ENCODE measurements around the gene CST6.

The CST6 gene, protein sequence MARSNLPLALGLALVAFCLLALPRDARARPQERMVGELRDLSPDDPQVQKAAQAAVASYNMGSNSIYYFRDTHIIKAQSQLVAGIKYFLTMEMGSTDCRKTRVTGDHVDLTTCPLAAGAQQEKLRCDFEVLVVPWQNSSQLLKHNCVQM

DNA sequence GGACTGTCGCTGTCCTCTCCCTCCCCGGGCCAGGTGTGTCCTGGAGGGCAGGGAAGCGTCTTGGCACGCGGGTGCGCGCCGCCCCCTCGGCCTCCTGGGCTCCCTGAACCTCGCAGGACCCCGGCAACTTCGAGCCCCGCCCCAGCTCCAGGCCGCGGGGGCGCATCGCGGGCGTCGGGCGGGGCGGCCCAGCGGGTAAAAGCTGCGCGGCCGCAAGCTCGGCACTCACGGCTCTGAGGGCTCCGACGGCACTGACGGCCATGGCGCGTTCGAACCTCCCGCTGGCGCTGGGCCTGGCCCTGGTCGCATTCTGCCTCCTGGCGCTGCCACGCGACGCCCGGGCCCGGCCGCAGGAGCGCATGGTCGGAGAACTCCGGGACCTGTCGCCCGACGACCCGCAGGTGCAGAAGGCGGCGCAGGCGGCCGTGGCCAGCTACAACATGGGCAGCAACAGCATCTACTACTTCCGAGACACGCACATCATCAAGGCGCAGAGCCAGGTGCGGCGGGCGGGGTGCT, at the start of gene CST6:
TSS of gene CST6 (plus strand) at position 224 of the 519 bp plus-strand sequence. CDS start at position 261, 37 bp downstream.
- DNase-seq = no peak

DNA sequence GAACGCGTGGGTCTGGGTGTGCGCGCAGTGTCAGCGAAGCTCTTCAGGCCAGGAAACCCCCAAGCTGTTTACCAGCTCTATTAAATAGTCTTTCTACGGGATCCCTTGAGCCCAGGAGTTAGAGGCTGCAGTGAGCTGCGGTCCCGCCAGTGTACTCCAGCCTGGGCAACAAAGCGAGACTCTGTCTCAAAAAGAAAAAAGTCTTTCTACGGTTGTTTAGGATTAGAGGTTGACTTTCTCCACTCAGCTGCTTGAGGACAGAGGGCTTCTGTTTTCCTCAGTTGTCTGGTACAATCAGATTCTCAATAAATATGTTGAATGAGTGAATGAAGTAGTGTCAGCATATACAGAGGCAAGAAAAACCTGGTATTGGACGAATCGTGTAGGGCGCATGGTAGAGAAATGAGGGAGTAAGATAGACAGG, 49.7 kb upstream of the CST6 start:
- no peak for DNase-seq

DNA sequence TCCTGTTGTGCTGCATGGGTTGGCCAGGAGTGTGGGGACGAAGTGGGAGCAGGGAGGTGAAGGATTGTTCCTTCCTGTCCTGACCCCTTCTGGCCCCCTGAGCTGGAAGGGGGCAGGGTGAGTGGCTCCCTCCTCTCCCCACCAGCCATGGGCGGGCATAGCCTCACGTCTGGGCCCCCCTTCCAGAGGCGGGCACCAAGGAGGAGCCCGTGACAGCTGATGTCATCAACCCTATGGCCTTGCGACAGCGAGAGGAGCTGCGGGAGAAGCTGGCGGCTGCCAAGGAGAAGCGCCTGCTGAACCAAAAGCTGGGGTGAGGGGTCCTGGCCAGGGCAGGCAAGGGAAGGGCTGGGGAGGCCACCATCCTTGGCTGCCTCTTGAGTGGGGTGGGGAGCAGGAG, 46.9 kb upstream of the CST6 start:
- DNase-seq = no peak

DNA sequence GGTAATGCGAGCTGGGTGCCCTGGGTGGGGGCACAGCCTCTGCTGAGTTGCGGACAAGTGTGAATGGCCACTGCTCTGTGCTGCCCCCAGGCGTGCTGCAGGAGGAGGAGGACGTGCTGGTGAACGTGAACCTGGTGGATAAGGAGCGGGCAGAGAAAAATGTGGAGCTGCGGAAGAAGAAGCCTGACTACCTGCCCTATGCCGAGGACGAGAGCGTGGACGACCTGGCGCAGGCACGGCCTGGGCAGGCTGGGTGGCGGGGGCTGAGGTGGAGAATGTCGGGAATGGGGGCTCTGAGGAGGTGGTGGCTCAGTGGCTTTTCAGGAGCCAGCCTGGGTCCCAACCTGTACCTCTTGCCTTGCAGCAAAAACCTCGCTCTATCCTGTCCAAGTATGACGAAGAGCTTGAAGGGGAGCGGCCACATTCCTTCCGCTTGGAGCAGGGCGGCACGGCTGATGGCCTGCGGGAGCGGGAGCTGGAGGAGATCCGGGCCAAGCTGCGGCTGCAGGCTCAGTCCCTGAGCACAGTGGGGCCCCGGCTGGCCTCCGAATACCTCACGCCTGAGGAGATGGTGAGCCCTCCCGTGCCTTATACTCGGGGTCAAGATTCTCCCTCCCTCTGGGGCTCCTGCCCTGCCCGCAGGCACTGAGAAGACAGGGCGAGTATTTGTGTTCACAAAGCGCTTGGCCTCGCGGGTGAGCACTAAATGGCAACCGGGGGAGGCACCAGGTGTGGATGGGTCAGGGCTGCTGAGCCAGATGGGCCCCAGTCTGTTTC, 45.6 kb upstream of the CST6 start:
- no peak for DNase-seq

DNA sequence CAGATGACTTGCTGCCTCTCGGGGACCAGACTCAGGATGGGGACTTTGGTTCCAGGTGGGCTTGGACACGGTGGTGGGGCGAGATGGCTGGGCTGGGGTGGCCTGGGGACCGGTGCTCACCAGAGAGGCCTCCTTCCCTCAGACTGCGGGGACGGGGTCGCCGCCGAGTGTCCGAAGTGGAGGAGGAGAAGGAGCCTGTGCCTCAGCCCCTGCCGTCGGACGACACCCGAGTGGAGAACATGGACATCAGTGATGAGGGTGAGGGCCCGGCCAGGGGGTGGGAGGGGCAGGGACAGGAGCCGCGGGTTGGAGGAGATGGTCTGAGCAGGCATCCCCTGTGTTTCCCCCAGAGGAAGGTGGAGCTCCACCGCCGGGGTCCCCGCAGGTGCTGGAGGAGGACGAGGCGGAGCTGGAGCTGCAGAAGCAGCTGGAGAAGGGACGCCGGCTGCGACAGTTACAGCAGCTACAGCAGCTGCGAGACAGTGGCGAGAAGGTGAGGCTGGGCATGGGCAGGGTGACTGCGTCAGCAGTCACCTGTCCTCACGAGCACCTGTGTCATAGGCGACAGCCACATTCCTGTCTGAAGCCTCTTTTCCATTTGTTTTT, 44.4 kb upstream of the CST6 start:
- DNase-seq = no peak

DNA sequence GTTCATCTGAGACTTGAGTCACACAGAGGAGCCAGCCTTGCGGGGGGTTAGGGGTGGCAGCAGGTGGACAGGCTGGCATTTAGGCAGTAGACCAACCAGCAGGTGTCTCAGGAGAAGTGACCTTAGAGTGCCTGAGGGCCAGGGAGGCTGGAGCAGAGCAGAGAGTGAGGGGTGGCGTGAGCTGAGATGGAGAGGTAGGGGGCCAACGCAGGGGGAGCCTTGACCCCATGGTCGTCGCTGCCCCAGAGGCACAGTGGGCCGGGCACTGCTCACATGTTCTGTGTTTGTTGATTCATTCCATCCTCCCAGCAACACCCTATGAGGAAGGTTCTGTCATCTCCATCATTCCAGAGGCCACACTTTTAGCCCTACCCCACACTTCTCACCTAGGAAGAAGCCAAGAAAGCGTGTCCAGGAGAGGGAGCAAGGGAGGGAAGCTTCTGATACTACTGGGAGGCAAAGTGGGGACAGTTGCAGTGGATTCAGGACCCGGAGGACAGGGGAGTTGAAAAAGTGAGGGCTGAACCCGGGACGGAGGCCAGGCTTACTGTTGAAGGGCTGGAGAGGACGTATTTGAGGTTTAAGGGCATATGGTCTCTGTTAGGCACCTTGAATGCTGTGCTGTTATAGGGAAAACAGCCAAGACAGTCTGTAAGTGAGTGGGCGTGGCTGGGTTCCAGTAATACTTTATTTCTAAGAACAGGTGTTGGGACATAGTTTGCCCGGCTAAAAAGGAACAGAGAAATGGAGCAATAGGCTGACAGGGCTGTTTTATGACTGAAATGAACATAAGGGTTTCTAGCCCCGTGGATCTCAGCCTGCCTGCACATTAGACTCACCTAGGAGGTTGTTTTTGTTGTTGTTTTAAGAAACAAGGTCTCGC, 43.0 kb upstream of the CST6 start:
- no peak for DNase-seq

DNA sequence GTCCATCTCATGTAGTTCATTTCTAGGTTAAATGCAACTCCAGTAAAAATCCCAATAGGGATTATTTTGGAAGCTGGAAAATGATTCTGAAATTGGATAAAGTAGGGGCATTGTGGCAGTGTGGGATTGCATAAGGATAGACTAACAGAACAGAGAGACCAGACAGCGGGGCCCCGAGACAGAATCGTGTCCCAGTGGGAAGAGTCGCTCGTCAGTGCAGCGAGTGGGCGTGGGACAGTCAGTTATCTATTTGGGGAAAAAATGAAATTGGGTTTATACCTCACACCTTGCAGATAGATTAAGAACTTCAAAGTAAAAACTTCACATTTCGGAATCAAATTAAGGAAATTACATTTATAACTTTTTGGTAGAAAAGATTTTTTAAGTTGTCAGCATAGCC, 39.7 kb upstream of the CST6 start:
- no peak for DNase-seq

DNA sequence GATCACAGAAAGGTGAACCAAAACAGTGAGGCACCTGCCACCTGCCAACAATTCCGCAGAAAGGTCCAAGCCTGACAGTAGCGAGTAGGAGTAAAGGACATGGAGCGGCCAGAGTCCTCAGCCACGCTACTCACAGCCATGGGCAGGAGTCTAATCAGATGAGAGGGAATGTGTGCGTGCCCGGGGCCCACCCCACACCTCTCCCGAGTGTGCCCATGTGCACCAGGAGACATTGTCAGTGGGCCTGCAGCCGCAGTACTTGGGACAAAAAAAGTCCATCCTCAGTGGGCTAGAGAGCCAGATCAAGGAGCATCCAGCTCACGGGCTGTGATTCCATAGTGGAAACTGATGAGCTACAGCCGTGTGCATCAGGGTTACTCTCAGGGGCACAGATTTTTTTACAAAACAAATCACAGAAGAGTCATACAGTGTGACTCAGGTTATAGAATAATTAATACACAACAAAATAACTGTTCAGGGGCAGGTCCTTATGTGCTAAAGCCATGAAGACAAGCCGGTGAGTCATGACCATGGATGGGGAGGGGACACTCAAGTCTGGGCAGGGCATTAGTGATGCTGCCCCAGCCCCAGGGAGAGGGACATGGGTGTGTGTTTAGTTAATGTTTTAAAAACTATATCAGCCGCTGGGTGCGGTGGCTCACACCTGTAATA, 38.2 kb upstream of the CST6 start:
- peak; percentile 55 for DNase-seq

DNA sequence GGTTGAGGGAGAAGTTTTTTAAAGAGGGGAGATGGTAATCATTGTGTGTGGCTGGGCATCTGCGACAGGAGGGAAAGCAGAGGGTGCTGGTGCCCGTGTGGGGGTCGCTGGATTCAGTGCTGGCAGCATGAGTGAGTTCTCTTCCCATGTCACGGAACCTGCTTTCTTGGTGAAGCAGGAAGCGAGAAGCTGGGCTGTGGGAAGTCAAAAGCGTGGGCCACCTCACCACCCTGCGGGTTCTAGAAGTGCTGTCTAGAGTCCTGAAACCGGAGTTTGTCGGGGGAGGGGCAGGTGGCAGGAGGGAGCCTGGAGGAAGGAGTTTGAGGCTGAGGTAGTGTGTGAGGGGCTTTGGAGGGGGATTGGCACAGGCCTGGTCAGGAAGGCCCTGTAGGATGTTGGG, 36.0 kb upstream of the CST6 start:
- no peak for DNase-seq

DNA sequence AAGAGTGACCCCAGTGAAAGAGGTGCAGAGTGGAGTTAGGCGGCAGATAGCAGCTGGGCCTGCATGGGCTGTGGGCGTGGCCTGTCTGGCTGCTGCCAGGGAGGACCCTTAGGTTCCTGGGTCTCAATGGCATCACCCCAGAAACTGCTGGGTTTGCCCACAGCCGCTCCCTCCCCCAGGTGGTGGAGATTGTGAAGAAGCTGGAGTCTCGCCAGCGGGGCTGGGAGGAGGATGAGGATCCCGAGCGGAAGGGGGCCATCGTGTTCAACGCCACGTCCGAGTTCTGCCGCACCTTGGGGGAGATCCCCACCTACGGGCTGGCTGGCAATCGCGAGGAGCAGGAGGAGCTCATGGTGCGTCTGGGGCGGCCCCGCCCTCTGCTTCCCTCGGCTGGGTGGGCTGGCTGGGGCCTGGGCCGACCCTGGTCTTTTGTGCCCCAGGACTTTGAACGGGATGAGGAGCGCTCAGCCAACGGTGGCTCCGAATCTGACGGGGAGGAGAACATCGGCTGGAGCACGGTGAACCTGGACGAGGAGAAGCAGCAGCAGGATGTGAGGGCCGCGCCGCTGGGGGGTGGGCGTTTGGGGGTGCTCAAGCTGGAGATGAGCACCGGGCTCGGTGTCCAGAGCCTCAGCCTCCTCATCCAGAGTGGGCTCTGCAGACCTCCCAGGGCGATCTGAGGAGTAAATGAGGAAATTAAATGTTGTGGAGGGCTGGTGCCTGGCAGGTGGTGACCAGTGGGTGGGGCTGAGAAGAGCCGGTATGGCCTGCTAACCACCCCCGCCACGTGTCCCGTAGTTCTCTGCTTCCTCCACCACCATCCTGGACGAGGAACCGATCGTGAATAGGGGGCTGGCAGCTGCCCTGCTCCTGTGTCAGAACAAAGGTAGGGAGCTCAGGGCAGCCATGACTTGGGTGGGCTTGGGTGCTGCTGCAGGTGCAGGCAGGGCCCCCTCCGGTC, 35.3 kb upstream of the CST6 start:
- no peak for DNase-seq

DNA sequence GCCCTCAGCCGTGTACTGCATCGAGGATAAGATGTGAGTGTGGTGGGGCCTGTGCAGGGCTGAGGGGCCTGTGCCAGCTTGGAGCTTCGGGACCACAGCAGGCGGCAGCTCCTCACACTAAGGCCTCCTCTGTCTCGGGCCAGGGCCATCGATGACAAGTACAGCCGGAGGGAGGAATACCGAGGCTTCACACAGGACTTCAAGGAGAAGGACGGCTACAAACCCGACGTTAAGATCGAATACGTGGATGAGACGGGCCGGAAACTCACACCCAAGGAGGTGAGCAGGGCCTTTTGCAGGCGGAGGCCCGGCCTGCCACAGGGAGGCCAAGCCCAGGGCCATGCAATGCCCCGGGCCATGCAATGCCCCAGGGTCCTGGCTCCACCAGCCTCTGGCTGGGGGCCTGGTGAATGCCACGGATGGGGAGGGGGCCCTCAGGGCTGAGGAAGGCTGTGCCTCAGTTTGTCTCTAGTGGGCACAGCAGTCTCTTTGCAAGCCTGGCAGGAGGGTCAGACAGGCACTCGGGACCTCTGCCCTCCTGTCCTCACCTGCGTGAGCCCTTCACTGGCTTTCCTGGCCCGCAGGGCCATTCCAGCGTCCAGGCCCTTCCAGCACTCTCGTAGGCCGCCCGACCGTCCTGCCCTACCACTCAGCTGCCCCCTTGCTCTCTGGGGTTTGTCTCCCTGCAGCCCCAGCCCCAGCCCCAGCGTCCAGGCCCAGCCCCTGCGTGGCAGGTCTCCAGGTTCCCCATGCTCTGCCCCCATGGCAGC, 34.0 kb upstream of the CST6 start:
- no peak for DNase-seq

DNA sequence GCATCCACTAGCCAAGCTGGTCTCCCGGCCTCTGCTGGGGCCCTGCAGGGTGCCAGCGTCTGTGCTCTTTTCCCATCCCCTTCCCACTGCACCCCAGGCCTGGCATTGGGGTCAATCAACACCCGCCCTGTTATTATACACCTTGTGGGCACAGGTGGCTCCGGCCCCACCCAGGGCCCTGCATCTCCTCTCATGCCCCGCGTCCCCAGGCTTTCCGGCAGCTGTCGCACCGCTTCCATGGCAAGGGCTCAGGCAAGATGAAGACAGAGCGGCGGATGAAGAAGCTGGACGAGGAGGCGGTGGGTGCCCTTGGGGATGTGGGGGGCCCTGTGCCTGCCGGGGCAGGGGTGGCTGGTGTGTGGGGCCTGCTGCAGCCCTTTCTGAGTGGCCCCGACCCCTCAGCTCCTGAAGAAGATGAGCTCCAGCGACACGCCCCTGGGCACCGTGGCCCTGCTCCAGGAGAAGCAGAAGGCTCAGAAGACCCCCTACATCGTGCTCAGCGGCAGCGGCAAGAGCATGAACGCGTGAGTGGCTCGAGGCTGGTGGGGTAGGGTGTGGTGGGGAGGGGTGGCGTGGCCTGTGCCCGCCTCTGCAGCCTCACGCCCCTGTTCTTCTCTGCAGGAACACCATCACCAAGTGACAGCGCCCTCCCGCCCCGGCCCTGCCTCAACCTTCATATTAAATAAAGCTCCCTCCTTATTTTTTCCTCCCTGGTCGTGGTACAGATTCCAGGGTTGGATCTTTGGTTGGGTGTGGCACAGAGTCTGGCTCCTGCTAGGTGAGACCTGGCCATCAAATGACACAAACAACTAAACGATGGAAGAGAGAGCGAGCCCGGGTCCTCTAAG, 33.2 kb upstream of the CST6 start:
- no peak for DNase-seq

DNA sequence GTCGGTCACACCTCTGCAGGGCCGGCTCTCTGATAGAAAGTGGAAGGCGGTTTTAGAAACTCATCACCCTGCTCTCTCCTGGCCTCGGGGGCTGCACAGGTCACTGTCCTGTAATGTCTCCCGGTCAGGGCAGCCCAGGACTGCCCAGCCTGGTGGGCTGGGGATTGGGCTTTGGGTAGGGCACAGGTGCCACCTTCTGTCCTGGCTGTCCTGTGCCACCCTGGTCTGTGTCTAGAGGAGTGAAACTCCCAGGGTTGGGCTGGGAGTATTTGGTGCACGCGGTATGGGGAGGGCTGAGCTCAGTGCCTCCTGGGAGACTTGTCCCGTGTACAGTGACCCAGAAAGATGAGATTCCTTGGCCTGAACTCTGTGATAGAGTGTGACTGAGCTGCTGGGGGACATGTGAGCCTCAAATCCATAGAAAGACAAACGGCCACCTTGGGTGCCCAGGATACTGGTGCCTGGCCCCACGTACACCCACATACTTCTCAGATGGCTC, 32.5 kb upstream of the CST6 start:
- DNase-seq = no peak

DNA sequence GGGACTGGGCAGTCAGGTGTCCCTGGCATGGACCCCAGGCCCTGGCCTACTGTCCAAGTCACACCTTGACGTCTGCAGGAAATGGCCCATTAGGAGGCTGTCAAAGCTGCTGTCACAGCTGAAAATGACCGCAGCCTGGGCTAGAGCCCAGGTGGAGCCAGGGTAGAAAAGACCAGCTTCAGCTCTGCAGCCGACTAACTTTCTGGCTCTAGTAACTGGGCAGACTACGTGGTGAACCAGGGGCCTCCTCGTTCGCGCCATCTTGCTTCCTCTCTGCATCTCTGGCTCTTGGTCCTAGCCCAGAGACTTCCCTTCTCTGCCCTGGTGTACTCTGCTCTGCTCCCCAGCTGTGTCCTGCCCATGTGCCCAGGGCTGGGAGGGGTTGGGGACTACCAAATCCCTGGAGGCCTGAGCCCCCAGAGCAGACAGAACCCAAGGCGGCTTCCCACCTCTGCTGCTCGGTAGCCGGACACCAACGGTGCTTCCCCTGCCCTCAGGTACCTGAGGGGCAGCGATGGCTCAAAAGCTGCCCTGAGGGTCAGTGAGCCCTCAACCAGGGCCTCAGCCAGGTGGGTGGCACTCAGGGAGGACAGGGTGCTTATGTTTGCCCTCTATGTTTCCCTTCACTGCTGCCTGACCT, 30.6 kb upstream of the CST6 start:
- no peak for DNase-seq

DNA sequence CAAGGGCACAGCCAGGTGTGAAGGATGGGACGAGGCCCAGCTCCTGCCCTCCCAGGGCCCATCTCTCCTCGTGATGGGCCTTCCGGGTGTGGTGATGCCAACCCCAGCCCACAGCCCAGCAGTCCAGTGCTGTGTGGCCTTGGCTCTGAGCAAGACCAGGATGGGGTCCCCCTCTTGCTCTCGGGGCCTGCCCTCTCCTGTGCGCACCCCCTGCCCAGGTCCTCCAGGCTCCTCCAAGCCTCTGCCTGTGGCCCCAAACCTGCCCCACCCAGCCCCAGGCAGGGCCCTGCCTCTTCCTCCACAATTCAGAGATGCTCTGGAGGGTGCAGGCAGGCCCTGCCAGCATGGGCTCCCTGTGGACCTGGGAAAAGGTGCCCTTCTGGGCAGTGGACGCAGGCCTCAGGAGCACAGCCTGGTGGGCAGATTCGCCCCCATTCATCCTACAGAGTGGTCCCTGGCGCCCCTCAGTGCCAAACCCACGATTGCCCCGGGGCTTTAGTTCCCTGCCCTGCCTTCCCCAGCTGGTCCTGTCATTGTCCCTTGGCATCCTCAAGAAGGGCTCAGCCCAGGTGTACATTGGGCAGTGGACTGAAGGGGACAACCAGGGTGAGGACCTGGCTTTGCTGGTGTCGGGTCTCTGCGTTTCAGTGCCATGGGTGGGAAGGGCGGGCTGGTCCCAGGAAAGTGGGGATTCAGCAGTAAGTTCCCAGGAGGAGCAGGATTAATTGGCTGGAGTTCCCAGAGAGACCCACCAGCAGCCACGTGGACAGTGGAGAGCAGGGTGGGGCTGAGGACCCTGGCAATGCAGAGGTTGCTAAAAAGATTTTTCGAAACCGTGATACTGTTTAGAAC, 29.6 kb upstream of the CST6 start:
- DNase-seq = no peak

DNA sequence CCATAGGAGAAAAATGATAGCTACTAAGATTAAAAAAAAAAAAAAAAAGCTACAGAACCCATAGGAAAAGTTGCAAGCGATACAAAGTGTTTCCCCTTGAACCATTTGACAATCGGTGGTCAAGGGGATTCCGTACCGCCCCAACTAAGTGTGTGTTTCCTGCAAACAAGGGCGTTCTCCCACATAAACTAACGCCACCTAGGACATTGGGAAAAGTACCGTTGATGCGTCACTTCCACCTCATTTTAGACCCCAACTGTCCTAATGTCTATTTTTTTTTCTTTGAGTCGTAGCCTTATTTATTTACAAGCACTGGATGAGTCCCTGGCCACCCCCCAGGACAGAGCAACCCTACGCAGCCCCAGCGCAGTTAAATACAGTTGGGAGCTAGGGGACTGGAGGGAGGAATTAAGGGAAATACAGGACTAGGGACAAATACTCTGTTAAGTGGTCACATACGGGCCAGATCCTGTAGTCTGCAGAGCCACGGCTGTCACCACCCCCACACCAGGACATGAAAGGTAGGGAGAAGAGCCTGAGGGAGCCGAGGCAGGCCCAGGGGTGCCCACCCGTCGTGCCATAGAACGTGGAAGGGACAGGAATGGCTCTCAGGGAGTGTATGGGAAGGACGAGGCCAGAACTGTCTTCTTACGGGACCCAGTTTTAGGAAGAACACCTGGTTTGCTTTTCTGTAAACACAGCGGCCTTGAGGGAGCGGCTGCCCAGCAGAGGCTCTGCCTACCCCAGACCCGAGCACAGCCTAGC, 28.8 kb upstream of the CST6 start:
- no peak for DNase-seq

DNA sequence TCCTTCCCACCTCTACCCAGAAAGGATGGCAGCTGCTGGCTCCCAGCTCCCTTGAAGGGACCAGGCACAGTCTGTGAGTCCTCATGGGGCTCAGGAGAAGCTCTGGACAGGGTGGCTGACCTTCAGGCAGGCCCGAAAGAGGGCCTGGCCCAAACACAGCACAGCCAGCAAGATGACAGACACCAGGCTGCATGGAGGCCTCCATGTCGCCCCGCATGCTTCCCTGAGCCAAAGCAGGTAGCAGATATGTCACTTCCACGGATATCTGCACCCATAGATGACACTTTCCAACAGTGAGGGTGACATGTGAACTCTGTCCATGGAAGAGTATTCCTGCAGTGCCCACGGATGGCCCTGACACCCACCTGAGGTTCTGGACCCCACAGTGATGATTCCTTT, 28.2 kb upstream of the CST6 start:
- DNase-seq = no peak

All from fibroblast of skin of right biceps (primary cell).